HG02588 (cell line): Measurements from ENCODE around the gene CR1.
"Not testable (repeated sequence)": the region's sequence is repeated elsewhere in the genome, so short reads cannot be mapped to it uniquely, and the experiment has no call there.

Experiments used
- ATAC-seq: cut with Tn5 transposase; IDR thresholded peaks from one replicate; pipeline ENCODE4 v1.9.1; 2021; ENCODE audit warnings: mild to moderate bottlenecking, moderate library complexity; ENCODE audit not compliant: unreplicated experiment

The CR1 gene

GRCh38 chr1:207638487-207639145 lies 142.7 kb downstream of the CR1 start:
- ATAC-seq = not testable (repeated sequence)

GRCh38 chr1:207639362-207639761 lies 143.4 kb downstream of the CR1 start:
- ATAC-seq = not testable (repeated sequence)

- ATAC-seq = no peak
Measured at GRCh38 chr1:207644166-207644851, 148.4 kb downstream of the CR1 start.

- peak; percentile 93 for ATAC-seq
Measured at GRCh38 chr1:207644852-207645634, 149.1 kb downstream of the CR1 start, which contains the start of gene CR1L. CR1L (plus strand) TSS chr1:207645133; CDS start chr1:207645234, 101 bp downstream.

- ATAC-seq = no peak
Measured at GRCh38 chr1:207645635-207646081, 149.7 kb downstream of the CR1 start.

GRCh38 chr1:207646171-207646570 lies 150.2 kb downstream of the CR1 start:
- ATAC-seq = no peak

- ATAC-seq = no peak
Measured at GRCh38 chr1:207646944-207647579, 151.1 kb downstream of the CR1 start.

- ATAC-seq = no peak
Measured at GRCh38 chr1:207647671-207648333, 151.8 kb downstream of the CR1 start.

GRCh38 chr1:207648334-207649209 lies 152.6 kb downstream of the CR1 start:
- ATAC-seq = no peak

GRCh38 chr1:207649210-207649753 lies 153.3 kb downstream of the CR1 start:
- ATAC-seq = no peak

- ATAC-seq = no peak
Measured at GRCh38 chr1:207649865-207650580, 154.1 kb downstream of the CR1 start.

GRCh38 chr1:207651583-207651982 lies 155.6 kb downstream of the CR1 start:
- ATAC-seq = no peak

- no peak for ATAC-seq
Measured at GRCh38 chr1:207654320-207654719, 158.4 kb downstream of the CR1 start.

GRCh38 chr1:207658408-207658807 lies 162.5 kb downstream of the CR1 start:
- no peak for ATAC-seq

- ATAC-seq = no peak
Measured at GRCh38 chr1:207658904-207659485, 163.0 kb downstream of the CR1 start.

- ATAC-seq = no peak
Measured at GRCh38 chr1:207659545-207660153, 163.7 kb downstream of the CR1 start.

- ATAC-seq = not testable (repeated sequence)
Measured at GRCh38 chr1:207661420-207661819, 165.5 kb downstream of the CR1 start.

GRCh38 chr1:207666342-207666741 lies 170.4 kb downstream of the CR1 start:
- ATAC-seq = no peak
